WTC11 (cell line): ENCODE results near the gene TNS3. TPM values are rescaled to one million over a fixed set of nuclear protein-coding genes. Genes with fewer than 3 reads are reported as not detected.
A peak's percentile ranks its signal among the peaks of the same experiment; 100 is the strongest.

ENCODE experiments used
- ATAC-seq: fragments of 200-7000 bp; cut with Tn5 transposase; 2 replicates; pipeline ENCODE4 v1.10.0; 2021; ENCODE audit warnings: mild to moderate bottlenecking, moderate library complexity
- CTCF ChIA-PET: fragments of 300-600 bp; sonication (Branson Sonifier 250); formaldehyde crosslinking; loops from one replicate; lab custom pipeline; 2021; ENCODE audit warnings: antibody characterized with exemption; lab: Charles Lee
- POLR2A ChIA-PET: fragments of 350-600 bp; sonication (Branson Sonifier 250); formaldehyde crosslinking; loops from one replicate; lab custom pipeline; 2021; ENCODE audit warnings: antibody characterized with exemption; lab: Charles Lee
- DNase-seq: peaks from one replicate; pipeline ENCODE4 v3.0.0; 2021; ENCODE audit warnings: low spot score
- H3K27ac Mint-ChIP-seq: 2 replicates; pipeline ENCODE4 v1.8.0; 2021; ENCODE audit warnings: mixed read lengths
- H3K27me3 Mint-ChIP-seq: 2 replicates; pipeline ENCODE4 v1.8.0; 2021; ENCODE audit warnings: low read depth, mild to moderate bottlenecking, moderate library complexity, mixed read lengths
- H3K36me3 Mint-ChIP-seq: 2 replicates; pipeline ENCODE4 v1.8.0; 2021; ENCODE audit warnings: mixed read lengths
- H3K4me1 Mint-ChIP-seq: 2 replicates; pipeline ENCODE4 v1.8.0; 2022; ENCODE audit warnings: mixed read lengths
- H3K4me3 Mint-ChIP-seq: 2 replicates; pipeline ENCODE4 v1.8.0; 2021; ENCODE audit warnings: mild to moderate bottlenecking, moderate library complexity, mixed read lengths
- H3K9me3 Mint-ChIP-seq: 2 replicates; pipeline ENCODE4 v1.8.0; 2021; ENCODE audit warnings: mixed read lengths
- JAZF1 ChIP-seq: fragments of 250-450 bp; sonication (Bioruptor Pico); IDR thresholded peaks from 2 replicates; pipeline ENCODE4 v1.9.0; 2021; ENCODE audit warnings: moderate library complexity, mild to moderate bottlenecking, inconsistent platforms
- NR1H2 ChIP-seq: sonication (generic); formaldehyde crosslinking; IDR thresholded peaks from 2 replicates; pipeline ENCODE4 v1.9.0; 2021; ENCODE audit warnings: mild to moderate bottlenecking, moderate library complexity, missing genetic modification reagents
- SP1 ChIP-seq: sonication (generic); formaldehyde crosslinking; conservative IDR thresholded peaks from 2 replicates; pipeline ENCODE4 v1.8.1; 2022; ENCODE audit warnings: missing genetic modification reagents
- TP53 ChIP-seq: sonication (generic); formaldehyde crosslinking; IDR thresholded peaks from 2 replicates; pipeline ENCODE4 v1.8.1; 2023; ENCODE audit warnings: mild to moderate bottlenecking, missing genetic modification reagents
- ZNF121 ChIP-seq: sonication (generic); formaldehyde crosslinking; IDR thresholded peaks from 2 replicates; pipeline ENCODE4 v1.8.0; 2023; ENCODE audit warnings: missing genetic modification reagents
- ZNF317 ChIP-seq: sonication (generic); formaldehyde crosslinking; IDR thresholded peaks from 2 replicates; pipeline ENCODE4 v1.8.1; 2023; ENCODE audit warnings: low read depth, mild to moderate bottlenecking, moderate library complexity, missing genetic modification reagents, borderline replicate concordance
- total RNA-seq: library from RNA; stranded (reverse); gene quantifications from 3 replicates; pipeline ENCODE4 v1.2.3, GENCODE V29; 2021
- TF ChIP-seq, protein P1 (sequence below): sonication (generic); formaldehyde crosslinking; IDR thresholded peaks from 2 replicates; pipeline ENCODE4 v1.8.0; 2022; ENCODE audit warnings: missing genetic modification reagents
- TF ChIP-seq, protein P2 (sequence below): sonication (generic); formaldehyde crosslinking; IDR thresholded peaks from 2 replicates; pipeline ENCODE4 v1.8.1; 2023; ENCODE audit warnings: mild to moderate bottlenecking, missing genetic modification reagents
- TF ChIP-seq, protein P3 (sequence below): fragments of 200-600 bp; IDR thresholded peaks from 2 replicates; pipeline ENCODE4 v1.8.0; 2022; ENCODE audit warnings: antibody characterized with exemption
- TF ChIP-seq, protein P4 (sequence below): sonication (generic); formaldehyde crosslinking; IDR thresholded peaks from 2 replicates; pipeline ENCODE4 v1.8.1; 2022; ENCODE audit warnings: mild to moderate bottlenecking, missing genetic modification reagents, moderate library complexity, borderline replicate concordance
- TF ChIP-seq, protein P5 (sequence below): sonication (generic); formaldehyde crosslinking; IDR thresholded peaks from 2 replicates; pipeline ENCODE4 v1.8.1; 2023; ENCODE audit warnings: mild to moderate bottlenecking, missing genetic modification reagents, moderate library complexity
- TF ChIP-seq, protein P6 (sequence below): sonication (generic); formaldehyde crosslinking; IDR thresholded peaks from 2 replicates; pipeline ENCODE4 v1.8.0; 2023; ENCODE audit warnings: missing genetic modification reagents, mild to moderate bottlenecking, borderline replicate concordance
- TF ChIP-seq, protein P7 (sequence below): fragments of 250-450 bp; sonication (Bioruptor Pico); IDR thresholded peaks from 2 replicates; pipeline ENCODE4 v2.1.2; 2022; ENCODE audit warnings: mild to moderate bottlenecking, moderate library complexity
- TF ChIP-seq, protein P8 (sequence below): fragments of 250-450 bp; sonication (Bioruptor Pico); IDR thresholded peaks from 2 replicates; pipeline ENCODE4 v1.9.0; 2021; ENCODE audit warnings: mild to moderate bottlenecking

TNS3 gene
- total RNA-seq, 1 experiment from 2014 or later: 37.7 TPM

DNA sequence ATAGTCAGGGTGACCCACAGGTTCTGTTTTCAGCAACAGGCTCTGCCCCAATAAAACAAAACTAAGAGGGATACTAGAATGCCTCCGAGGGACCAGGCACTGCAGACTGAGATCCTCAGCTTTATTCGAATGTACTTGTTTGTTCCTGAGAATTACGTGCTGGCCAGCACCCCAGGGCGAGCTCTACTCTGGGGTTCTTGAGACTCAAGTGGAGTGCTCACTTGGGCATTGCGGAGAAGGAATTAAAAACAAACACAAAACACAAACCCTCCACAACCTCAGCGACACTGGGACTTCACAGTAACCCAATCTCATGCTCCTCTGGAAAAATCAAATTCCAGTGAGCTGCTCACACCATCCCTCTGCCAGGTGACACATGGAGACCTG is 250.7 kb downstream of the TNS3 start:
- CTCF ChIA-PET: interaction anchor here (1.2 kb wide), 1 partner anchor 105 kb away, joined by 3 read pairs; no protein-coding TSS in a partner anchor
- Mint-ChIP-seq H3K9me3 (no peaks in the 10 kb centered on the region), H3K4me1 (peaks cover 76% of the 10 kb centered on the region), H3K27ac (peak overlapping the region; percentile 93; the same call in 1 of the 2 replicates), H3K36me3 (no peaks in the 10 kb centered on the region), H3K4me3 (no peak overlapping the region), H3K27me3 (no peaks in the 10 kb centered on the region)
- POLR2A ChIA-PET: no interaction called here
- TF ChIP-seq SP1 (CRISPR knock-in tag) (no peak), TP53 (CRISPR knock-in tag) (no peak), JAZF1 (CRISPR knock-in tag) (no peak), ZNF317 (CRISPR knock-in tag) (no peak), NR1H2 (CRISPR knock-in tag) (no peak), ZNF121 (CRISPR knock-in tag) (no peak)
- TF ChIP-seq, protein P1, sequence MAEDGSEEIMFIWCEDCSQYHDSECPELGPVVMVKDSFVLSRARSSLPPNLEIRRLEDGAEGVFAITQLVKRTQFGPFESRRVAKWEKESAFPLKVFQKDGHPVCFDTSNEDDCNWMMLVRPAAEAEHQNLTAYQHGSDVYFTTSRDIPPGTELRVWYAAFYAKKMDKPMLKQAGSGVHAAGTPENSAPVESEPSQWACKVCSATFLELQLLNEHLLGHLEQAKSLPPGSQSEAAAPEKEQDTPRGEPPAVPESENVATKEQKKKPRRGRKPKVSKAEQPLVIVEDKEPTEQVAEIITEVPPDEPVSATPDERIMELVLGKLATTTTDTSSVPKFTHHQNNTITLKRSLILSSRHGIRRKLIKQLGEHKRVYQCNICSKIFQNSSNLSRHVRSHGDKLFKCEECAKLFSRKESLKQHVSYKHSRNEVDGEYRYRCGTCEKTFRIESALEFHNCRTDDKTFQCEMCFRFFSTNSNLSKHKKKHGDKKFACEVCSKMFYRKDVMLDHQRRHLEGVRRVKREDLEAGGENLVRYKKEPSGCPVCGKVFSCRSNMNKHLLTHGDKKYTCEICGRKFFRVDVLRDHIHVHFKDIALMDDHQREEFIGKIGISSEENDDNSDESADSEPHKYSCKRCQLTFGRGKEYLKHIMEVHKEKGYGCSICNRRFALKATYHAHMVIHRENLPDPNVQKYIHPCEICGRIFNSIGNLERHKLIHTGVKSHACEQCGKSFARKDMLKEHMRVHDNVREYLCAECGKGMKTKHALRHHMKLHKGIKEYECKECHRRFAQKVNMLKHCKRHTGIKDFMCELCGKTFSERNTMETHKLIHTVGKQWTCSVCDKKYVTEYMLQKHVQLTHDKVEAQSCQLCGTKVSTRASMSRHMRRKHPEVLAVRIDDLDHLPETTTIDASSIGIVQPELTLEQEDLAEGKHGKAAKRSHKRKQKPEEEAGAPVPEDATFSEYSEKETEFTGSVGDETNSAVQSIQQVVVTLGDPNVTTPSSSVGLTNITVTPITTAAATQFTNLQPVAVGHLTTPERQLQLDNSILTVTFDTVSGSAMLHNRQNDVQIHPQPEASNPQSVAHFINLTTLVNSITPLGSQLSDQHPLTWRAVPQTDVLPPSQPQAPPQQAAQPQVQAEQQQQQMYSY (CRISPR knock-in tag): no peak
- TF ChIP-seq, protein P2, sequence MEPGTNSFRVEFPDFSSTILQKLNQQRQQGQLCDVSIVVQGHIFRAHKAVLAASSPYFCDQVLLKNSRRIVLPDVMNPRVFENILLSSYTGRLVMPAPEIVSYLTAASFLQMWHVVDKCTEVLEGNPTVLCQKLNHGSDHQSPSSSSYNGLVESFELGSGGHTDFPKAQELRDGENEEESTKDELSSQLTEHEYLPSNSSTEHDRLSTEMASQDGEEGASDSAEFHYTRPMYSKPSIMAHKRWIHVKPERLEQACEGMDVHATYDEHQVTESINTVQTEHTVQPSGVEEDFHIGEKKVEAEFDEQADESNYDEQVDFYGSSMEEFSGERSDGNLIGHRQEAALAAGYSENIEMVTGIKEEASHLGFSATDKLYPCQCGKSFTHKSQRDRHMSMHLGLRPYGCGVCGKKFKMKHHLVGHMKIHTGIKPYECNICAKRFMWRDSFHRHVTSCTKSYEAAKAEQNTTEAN (CRISPR knock-in tag): no peak
- TF ChIP-seq, protein P3, sequence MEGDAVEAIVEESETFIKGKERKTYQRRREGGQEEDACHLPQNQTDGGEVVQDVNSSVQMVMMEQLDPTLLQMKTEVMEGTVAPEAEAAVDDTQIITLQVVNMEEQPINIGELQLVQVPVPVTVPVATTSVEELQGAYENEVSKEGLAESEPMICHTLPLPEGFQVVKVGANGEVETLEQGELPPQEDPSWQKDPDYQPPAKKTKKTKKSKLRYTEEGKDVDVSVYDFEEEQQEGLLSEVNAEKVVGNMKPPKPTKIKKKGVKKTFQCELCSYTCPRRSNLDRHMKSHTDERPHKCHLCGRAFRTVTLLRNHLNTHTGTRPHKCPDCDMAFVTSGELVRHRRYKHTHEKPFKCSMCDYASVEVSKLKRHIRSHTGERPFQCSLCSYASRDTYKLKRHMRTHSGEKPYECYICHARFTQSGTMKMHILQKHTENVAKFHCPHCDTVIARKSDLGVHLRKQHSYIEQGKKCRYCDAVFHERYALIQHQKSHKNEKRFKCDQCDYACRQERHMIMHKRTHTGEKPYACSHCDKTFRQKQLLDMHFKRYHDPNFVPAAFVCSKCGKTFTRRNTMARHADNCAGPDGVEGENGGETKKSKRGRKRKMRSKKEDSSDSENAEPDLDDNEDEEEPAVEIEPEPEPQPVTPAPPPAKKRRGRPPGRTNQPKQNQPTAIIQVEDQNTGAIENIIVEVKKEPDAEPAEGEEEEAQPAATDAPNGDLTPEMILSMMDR: no peak
- TF ChIP-seq, protein P4, sequence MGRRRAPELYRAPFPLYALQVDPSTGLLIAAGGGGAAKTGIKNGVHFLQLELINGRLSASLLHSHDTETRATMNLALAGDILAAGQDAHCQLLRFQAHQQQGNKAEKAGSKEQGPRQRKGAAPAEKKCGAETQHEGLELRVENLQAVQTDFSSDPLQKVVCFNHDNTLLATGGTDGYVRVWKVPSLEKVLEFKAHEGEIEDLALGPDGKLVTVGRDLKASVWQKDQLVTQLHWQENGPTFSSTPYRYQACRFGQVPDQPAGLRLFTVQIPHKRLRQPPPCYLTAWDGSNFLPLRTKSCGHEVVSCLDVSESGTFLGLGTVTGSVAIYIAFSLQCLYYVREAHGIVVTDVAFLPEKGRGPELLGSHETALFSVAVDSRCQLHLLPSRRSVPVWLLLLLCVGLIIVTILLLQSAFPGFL (CRISPR knock-in tag): no peak
- TF ChIP-seq, protein P5, sequence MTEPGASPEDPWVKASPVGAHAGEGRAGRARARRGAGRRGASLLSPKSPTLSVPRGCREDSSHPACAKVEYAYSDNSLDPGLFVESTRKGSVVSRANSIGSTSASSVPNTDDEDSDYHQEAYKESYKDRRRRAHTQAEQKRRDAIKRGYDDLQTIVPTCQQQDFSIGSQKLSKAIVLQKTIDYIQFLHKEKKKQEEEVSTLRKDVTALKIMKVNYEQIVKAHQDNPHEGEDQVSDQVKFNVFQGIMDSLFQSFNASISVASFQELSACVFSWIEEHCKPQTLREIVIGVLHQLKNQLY (CRISPR knock-in tag): no peak
- TF ChIP-seq, protein P6, sequence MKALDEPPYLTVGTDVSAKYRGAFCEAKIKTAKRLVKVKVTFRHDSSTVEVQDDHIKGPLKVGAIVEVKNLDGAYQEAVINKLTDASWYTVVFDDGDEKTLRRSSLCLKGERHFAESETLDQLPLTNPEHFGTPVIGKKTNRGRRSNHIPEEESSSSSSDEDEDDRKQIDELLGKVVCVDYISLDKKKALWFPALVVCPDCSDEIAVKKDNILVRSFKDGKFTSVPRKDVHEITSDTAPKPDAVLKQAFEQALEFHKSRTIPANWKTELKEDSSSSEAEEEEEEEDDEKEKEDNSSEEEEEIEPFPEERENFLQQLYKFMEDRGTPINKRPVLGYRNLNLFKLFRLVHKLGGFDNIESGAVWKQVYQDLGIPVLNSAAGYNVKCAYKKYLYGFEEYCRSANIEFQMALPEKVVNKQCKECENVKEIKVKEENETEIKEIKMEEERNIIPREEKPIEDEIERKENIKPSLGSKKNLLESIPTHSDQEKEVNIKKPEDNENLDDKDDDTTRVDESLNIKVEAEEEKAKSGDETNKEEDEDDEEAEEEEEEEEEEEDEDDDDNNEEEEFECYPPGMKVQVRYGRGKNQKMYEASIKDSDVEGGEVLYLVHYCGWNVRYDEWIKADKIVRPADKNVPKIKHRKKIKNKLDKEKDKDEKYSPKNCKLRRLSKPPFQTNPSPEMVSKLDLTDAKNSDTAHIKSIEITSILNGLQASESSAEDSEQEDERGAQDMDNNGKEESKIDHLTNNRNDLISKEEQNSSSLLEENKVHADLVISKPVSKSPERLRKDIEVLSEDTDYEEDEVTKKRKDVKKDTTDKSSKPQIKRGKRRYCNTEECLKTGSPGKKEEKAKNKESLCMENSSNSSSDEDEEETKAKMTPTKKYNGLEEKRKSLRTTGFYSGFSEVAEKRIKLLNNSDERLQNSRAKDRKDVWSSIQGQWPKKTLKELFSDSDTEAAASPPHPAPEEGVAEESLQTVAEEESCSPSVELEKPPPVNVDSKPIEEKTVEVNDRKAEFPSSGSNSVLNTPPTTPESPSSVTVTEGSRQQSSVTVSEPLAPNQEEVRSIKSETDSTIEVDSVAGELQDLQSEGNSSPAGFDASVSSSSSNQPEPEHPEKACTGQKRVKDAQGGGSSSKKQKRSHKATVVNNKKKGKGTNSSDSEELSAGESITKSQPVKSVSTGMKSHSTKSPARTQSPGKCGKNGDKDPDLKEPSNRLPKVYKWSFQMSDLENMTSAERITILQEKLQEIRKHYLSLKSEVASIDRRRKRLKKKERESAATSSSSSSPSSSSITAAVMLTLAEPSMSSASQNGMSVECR: no peak
- TF ChIP-seq, protein P7, sequence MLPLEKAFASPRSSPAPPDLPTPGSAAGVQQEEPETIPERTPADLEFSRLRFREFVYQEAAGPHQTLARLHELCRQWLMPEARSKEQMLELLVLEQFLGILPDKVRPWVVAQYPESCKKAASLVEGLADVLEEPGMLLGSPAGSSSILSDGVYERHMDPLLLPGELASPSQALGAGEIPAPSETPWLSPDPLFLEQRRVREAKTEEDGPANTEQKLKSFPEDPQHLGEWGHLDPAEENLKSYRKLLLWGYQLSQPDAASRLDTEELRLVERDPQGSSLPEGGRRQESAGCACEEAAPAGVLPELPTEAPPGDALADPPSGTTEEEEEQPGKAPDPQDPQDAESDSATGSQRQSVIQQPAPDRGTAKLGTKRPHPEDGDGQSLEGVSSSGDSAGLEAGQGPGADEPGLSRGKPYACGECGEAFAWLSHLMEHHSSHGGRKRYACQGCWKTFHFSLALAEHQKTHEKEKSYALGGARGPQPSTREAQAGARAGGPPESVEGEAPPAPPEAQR (CRISPR knock-in tag): no peak
- TF ChIP-seq, protein P8, sequence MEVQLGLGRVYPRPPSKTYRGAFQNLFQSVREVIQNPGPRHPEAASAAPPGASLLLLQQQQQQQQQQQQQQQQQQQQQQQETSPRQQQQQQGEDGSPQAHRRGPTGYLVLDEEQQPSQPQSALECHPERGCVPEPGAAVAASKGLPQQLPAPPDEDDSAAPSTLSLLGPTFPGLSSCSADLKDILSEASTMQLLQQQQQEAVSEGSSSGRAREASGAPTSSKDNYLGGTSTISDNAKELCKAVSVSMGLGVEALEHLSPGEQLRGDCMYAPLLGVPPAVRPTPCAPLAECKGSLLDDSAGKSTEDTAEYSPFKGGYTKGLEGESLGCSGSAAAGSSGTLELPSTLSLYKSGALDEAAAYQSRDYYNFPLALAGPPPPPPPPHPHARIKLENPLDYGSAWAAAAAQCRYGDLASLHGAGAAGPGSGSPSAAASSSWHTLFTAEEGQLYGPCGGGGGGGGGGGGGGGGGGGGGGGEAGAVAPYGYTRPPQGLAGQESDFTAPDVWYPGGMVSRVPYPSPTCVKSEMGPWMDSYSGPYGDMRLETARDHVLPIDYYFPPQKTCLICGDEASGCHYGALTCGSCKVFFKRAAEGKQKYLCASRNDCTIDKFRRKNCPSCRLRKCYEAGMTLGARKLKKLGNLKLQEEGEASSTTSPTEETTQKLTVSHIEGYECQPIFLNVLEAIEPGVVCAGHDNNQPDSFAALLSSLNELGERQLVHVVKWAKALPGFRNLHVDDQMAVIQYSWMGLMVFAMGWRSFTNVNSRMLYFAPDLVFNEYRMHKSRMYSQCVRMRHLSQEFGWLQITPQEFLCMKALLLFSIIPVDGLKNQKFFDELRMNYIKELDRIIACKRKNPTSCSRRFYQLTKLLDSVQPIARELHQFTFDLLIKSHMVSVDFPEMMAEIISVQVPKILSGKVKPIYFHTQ: no peak
- DNase-seq (no peak), ATAC-seq (no peak)
